K562 (cell line): ENCODE measurements around the gene TULP3. TPM values are rescaled to one million over a fixed set of nuclear protein-coding genes. Genes with fewer than 3 reads are reported as not detected.
A peak's percentile ranks its signal among the peaks of the same experiment; 100 is the strongest.

Experiments
- ATAC-seq: fragments of 200-7000 bp; cut with Tn5 transposase; 3 replicates; pipeline ENCODE4 v1.9.1; 2020; ENCODE audit warnings: moderate library complexity
- BruUV-seq: library from RNA; stranded (reverse); fragments of 400-500 nt; replicated peaks from 2 replicates; lab custom pipeline; 2021; lab: Mats Ljungman, UMichigan
- CTCF ChIA-PET: fragments of 300-600 bp; formaldehyde crosslinking; extraction: SDS; loops from one replicate; lab custom pipeline; 2021; ENCODE audit warnings: low intra/inter-chr PET ratio; lab: Yijun Ruan, JAX
- POLR2A ChIA-PET: fragments of 300-600, 350-650 bp; sonication (Branson Sonifier 250); formaldehyde crosslinking; extraction: SDS; loops from one replicate; lab custom pipeline; 2021; ENCODE audit warnings: antibody characterized with exemption, inconsistent platforms; lab: Yijun Ruan, JAX
- DNase-seq, 4 experiments: peaks; one replicate each; pipeline versions ENCODE4 v3.0.0 to v3.0.0-alpha.2; 2011 to 2018; ENCODE audit warnings: low spot score in 3 of 4, mixed read lengths in 3 of 4; ENCODE audit errors: extremely low read depth in 1 of 4
- FAIRE-seq: peaks from 2 replicates; lab custom pipeline; 2011; peaks lifted over from hg19 to GRCh38; lab: Jason Lieb, UNC
- H2AFZ ChIP-seq: 2 replicates; pipeline ENCODE4 v1.6.0; 2011; ENCODE audit warnings: low read depth, low read length, control low read depth, inconsistent platforms
- H3K27ac ChIP-seq: fragments of 200-600 bp; 3 replicates; pipeline ENCODE4 v1.8.0; 2011; ENCODE audit warnings: low read depth, mild to moderate bottlenecking, control low read depth, inconsistent platforms, low read length, moderate library complexity, mixed read lengths; ENCODE audit errors: extremely low read depth
- H3K27me3 ChIP-seq, 2 experiments: fragments of 300-600 bp in 1 of 2; 2 replicates in 1 of 2; 3 replicates in 1 of 2; pipeline versions ENCODE4 v1.6.0 to v1.8.0; 2011; ENCODE audit warnings: inconsistent platforms in 2 of 2, low read length in 2 of 2, mild to moderate bottlenecking in 1 of 2, mixed read lengths in 1 of 2, moderate library complexity in 1 of 2; ENCODE audit not compliant: control insufficient read depth in 2 of 2, insufficient read depth in 2 of 2
- H3K36me3 ChIP-seq: fragments of 300-600 bp; 3 replicates; pipeline ENCODE4 v1.8.0; 2011; ENCODE audit warnings: mild to moderate bottlenecking, low read length, inconsistent platforms; ENCODE audit not compliant: control insufficient read depth, insufficient read depth
- H3K4me1 ChIP-seq, 2 experiments: fragments of 200-600 bp in 1 of 2; replicated peaks in 1 of 2; 2 replicates in 1 of 2; 3 replicates in 1 of 2; pipeline versions ENCODE4 v1.5.1 to v1.8.0; 2011; ENCODE audit warnings: inconsistent platforms in 2 of 2, low read length in 2 of 2, mild to moderate bottlenecking in 1 of 2, mixed read lengths in 1 of 2, moderate library complexity in 1 of 2; ENCODE audit not compliant: control insufficient read depth in 2 of 2, insufficient read depth in 2 of 2
- H3K4me2 ChIP-seq: 2 replicates; pipeline ENCODE4 v1.6.1; 2011; ENCODE audit warnings: low read length, control low read depth, inconsistent platforms, mixed read lengths; ENCODE audit not compliant: insufficient read depth
- H3K4me3 ChIP-seq: fragments of 200-600 bp; sonication (generic), shearing (Covaris generic); 2 replicates; pipeline ENCODE4 v1.5.1; 2016; ENCODE audit warnings: control low read depth, inconsistent platforms
- H3K79me2 ChIP-seq: fragments of 200-600 bp; 3 replicates; pipeline ENCODE4 v1.8.0; 2011; ENCODE audit warnings: low read length, inconsistent platforms; ENCODE audit not compliant: control insufficient read depth, insufficient read depth
- H3K9ac ChIP-seq, 2 experiments: 2 replicates each; pipeline versions ENCODE4 v1.6.0 to v1.6.1; 2011; ENCODE audit warnings: low read depth in 2 of 2, low read length in 2 of 2, control low read depth in 1 of 2, inconsistent platforms in 1 of 2, mild to moderate bottlenecking in 1 of 2, mixed read lengths in 1 of 2; ENCODE audit not compliant: insufficient read depth in 1 of 2
- H3K9me1 ChIP-seq: one replicate; pipeline ENCODE4 v1.6.0; 2011; ENCODE audit warnings: inconsistent platforms, mild to moderate bottlenecking, low read length, moderate library complexity; ENCODE audit not compliant: control insufficient read depth, insufficient read depth
- H3K9me3 ChIP-seq: replicated peaks from 2 replicates; pipeline ENCODE4 v1.5.1; 2011; ENCODE audit warnings: low read depth, low read length, inconsistent platforms; ENCODE audit not compliant: control insufficient read depth, insufficient read depth
- H4K20me1 ChIP-seq: replicated peaks from 2 replicates; pipeline ENCODE4 v1.6.1; 2011; ENCODE audit warnings: low read length, inconsistent platforms, mixed read lengths; ENCODE audit not compliant: control insufficient read depth, insufficient read depth
- ARID1B ChIP-seq: fragments of 450-650 bp; IDR thresholded peaks from 2 replicates; pipeline ENCODE4 v1.6.1; 2016; ENCODE audit warnings: antibody characterized with exemption, mild to moderate bottlenecking, inconsistent platforms
- CBFA2T3 ChIP-seq: fragments of 450-650 bp; IDR thresholded peaks from 2 replicates; pipeline ENCODE4 v1.6.1; 2017
- CC2D1A ChIP-seq: fragments of 450-650 bp; IDR thresholded peaks from 2 replicates; pipeline ENCODE4 v1.6.1; 2017; ENCODE audit warnings: mild to moderate bottlenecking
- CTBP1 ChIP-seq: fragments of 450-650 bp; IDR thresholded peaks from 2 replicates; pipeline ENCODE4 v1.6.1; 2016; ENCODE audit warnings: borderline replicate concordance
- FOXM1 ChIP-seq, 2 experiments: fragments of 450-650 bp in 1 of 2; sonication (generic) in 1 of 2; formaldehyde crosslinking in 1 of 2; IDR thresholded peaks; 2 replicates each; pipeline versions ENCODE4 v1.6.1 to v1.9.0; 2017 to 2022; ENCODE audit warnings: low read depth in 2 of 2, mild to moderate bottlenecking in 2 of 2, missing genetic modification reagents in 1 of 2, moderate library complexity in 1 of 2
- KAT8 ChIP-seq: fragments of 450-650 bp; IDR thresholded peaks from 2 replicates; pipeline ENCODE4 v1.6.1; 2016; ENCODE audit warnings: low read depth, mild to moderate bottlenecking
- NR4A1 ChIP-seq, 2 experiments: fragments of 250-450 bp in 1 of 2; fragments of 450-650 bp in 1 of 2; sonication (Bioruptor Pico) in 1 of 2; IDR thresholded peaks; 2 replicates each; pipeline versions ENCODE4 v1.4.0 to v1.6.1; 2016 to 2020; ENCODE audit warnings: mild to moderate bottlenecking in 2 of 2, missing compliant biosample characterization in 1 of 2, missing genetic modification characterization in 1 of 2, moderate library complexity in 1 of 2
- POLR2G ChIP-seq: fragments of 200-400 bp; formaldehyde crosslinking; IDR thresholded peaks from 2 replicates; pipeline ENCODE4 v1.6.1; 2017; ENCODE audit warnings: low read depth, mild to moderate bottlenecking, antibody characterized with exemption, low read length, moderate library complexity
- PTRF ChIP-seq: fragments of 450-650 bp; IDR thresholded peaks from 2 replicates; pipeline ENCODE4 v1.6.1; 2016; ENCODE audit warnings: mild to moderate bottlenecking, missing genetic modification characterization, missing compliant biosample characterization
- RBM15 ChIP-seq: fragments of 200-400 bp; formaldehyde crosslinking; IDR thresholded peaks from 2 replicates; pipeline ENCODE4 v1.6.1; 2018; ENCODE audit warnings: mild to moderate bottlenecking, low read length, moderate library complexity; ENCODE audit not compliant: insufficient read depth
- RBM22 ChIP-seq: fragments of 200-400 bp; formaldehyde crosslinking; IDR thresholded peaks from 2 replicates; pipeline ENCODE4 v1.6.1; 2018; ENCODE audit warnings: low read length, low read depth; ENCODE audit not compliant: poor library complexity, severe bottlenecking
- RUNX1 ChIP-seq: sonication (generic); IDR thresholded peaks from 2 replicates; pipeline ENCODE4 v1.6.1; 2016; ENCODE audit warnings: antibody characterized with exemption, low read depth
- STAT5A ChIP-seq: IDR thresholded peaks from 2 replicates; pipeline ENCODE4 v1.6.1; 2012; ENCODE audit warnings: low read length, inconsistent platforms, borderline replicate concordance
- TCF3 ChIP-seq: sonication (generic); formaldehyde crosslinking; IDR thresholded peaks from 2 replicates; pipeline ENCODE4 v1.4.0; 2020; ENCODE audit warnings: mild to moderate bottlenecking, missing genetic modification reagents
- U2AF2 ChIP-seq: fragments of 200-400 bp; formaldehyde crosslinking; optimal IDR thresholded peaks from 2 replicates; pipeline ENCODE3; 2017; ENCODE audit warnings: low read depth, mild to moderate bottlenecking, low read length
- ZNF436 ChIP-seq: fragments of 250-450, 450-650 bp; sonication (Bioruptor Pico); formaldehyde crosslinking; IDR thresholded peaks from 2 replicates; pipeline ENCODE4 v1.7.0; 2020; ENCODE audit warnings: mild to moderate bottlenecking
- ZNF699 ChIP-seq: fragments of 250-450 bp; sonication (Bioruptor Pico); IDR thresholded peaks from 2 replicates; pipeline ENCODE4 v1.8.0; 2021; ENCODE audit warnings: mild to moderate bottlenecking, moderate library complexity; ENCODE audit not compliant: insufficient replicate concordance
- WGBS: fragments of 100-300 bp; shearing (Covaris generic); methylation state at CpG from one replicate; pipeline ENCODE4 v1.1.6; 2016; ENCODE audit warnings: low coverage, mixed read lengths; ENCODE audit not compliant: insufficient coverage; ENCODE audit errors: missing lambda C conversion rate; 5-methylcytosine and 5-hydroxymethylcytosine counted together
- in situ Hi-C: fragments of 300-500 bp; cut with MboI; formaldehyde crosslinking; loops from 4 replicates; pipeline ENCODE4 v1.15.0; 2018; ENCODE audit warnings: inconsistent platforms, mixed read lengths
- intact Hi-C: fragments of 100-400 bp; cut with micrococcal nuclease; formaldehyde crosslinking; loops from 2 replicates; pipeline ENCODE4 v1.14.2; 2022
- polyA plus RNA-seq, 8 experiments: library from polyadenylated mRNA; depleted of rRNA in 4 of 8; stranded (reverse) in 5 of 8; unstranded in 3 of 8; fragments of >200 nt; fragmentation: Nextera tagmentation in 2 of 8; fragmentation: Illumina TruSeq in 1 of 8; extraction: Ambion mirVana in 2 of 8; extraction: Trizol in 1 of 8; gene quantifications; 2 replicates each; pipeline versions ENCODE4 v1.2.1 to v1.2.3, GENCODE V29; 2011 to 2014; ENCODE audit warnings: inconsistent platforms in 1 of 8, missing spikeins in 1 of 8
- total RNA-seq, 7 experiments: library from RNA; depleted of rRNA in 6 of 7; stranded (reverse); fragments of >200 nt in 6 of 7; fragmentation: Illumina TruSeq in 2 of 7; extraction: Trizol in 2 of 7; gene quantifications; 2 replicates each; pipeline versions ENCODE4 v1.2.1 to v1.2.3, GENCODE V29; 2011 to 2021; ENCODE audit warnings: low replicate concordance in 1 of 7
- TF ChIP-seq, protein P1 (sequence below): fragments of 250-450 bp; sonication (Bioruptor Pico); IDR thresholded peaks from 2 replicates; pipeline ENCODE4 v1.4.0; 2020; ENCODE audit warnings: mild to moderate bottlenecking, moderate library complexity, borderline replicate concordance
- TF ChIP-seq, protein P2 (sequence below): sonication (generic); formaldehyde crosslinking; IDR thresholded peaks from 2 replicates; pipeline ENCODE4 v1.8.1; 2022; ENCODE audit warnings: missing genetic modification reagents

Gene TULP3
- total and polyA plus RNA-seq, 9 of the 15 experiments (the other 6 are each of a cell fraction or from before 2014, with no cell fraction given): 3.6 to 13.3 (median 7.3) TPM

DNA sequence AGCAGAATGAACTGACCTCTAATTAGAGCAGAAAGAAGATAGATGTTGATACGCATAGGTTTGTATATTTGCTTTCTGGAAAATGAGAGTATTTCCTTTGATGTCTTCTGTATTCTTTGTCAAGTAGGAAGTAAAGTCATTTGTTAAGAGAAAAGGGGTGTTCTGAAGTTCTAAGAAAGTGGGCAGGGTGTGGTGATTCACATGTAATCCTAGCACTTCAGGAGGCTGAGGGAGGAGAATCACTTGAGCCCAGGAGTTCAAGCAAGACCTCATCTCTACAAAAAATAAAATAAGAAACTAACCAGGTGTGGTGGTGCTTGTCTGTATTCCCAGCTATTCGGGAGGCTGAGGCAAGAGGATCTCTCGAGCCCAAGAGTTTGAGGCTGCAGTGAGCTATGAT is 10.8 kb upstream of the TULP3 start:
- POLR2A ChIA-PET: interaction anchor here (2.3 kb wide), 1 partner anchor 11 kb away, joined by 13 read pairs; the partner anchor contains the start of gene TULP3
- Histone ChIP-seq H3K9me1 (no peaks in the 10 kb centered on the region), H3K4me2 (no peak overlapping the region), H3K27ac (no peak overlapping the region), H3K4me1 (peaks cover 7 to 12% of the 10 kb centered on the region in 2 experiments; a peak in 4 of 5 replicates), H3K79me2 (peaks cover 51% of the 10 kb centered on the region), H3K9ac (no peak overlapping the region), H3K27me3 (no peaks in the 10 kb centered on the region), H2AFZ (no peak overlapping the region), H4K20me1 (no peaks in the 10 kb centered on the region), H3K9me3 (no peaks in the 10 kb centered on the region), H3K36me3 (peaks cover 2% of the 10 kb centered on the region; the same call in 2 of the 3 replicates), H3K4me3 (no peak overlapping the region)
- intact Hi-C loops: no loop called here
- DNase-seq: peak in 1 of 4 experiments; percentile 47
- CTCF ChIA-PET: no interaction called here
- in situ Hi-C loops: loop anchor here (10.0 kb wide), 1 partner anchor 155 kb away; no protein-coding TSS in a partner anchor
- no peak for FAIRE-seq
- WGBS: 62% methylated on average over 3 of the region's 3 CpGs
- ATAC-seq: no peak
- BruUV-seq: no TSS peak
- TF ChIP-seq TCF3: 0 out of 2 replicates have a peak, but pooled peaks have one; percentile 25
- no peak for TF ChIP-seq CTBP1
- 0 out of 2 replicates have a peak, but pooled peaks have one; percentile 19 for TF ChIP-seq CBFA2T3
- TF ChIP-seq ZNF699 (CRISPR knock-in tag): no peak
- no peak for TF ChIP-seq PTRF (tag)
- TF ChIP-seq NR4A1 (CRISPR knock-in tag; IDR thresholded peaks at IDR 0.05): no peak
- TF ChIP-seq NR4A1 (tag; IDR thresholded peaks at IDR 0.05): no peak
- TF ChIP-seq, protein P1, sequence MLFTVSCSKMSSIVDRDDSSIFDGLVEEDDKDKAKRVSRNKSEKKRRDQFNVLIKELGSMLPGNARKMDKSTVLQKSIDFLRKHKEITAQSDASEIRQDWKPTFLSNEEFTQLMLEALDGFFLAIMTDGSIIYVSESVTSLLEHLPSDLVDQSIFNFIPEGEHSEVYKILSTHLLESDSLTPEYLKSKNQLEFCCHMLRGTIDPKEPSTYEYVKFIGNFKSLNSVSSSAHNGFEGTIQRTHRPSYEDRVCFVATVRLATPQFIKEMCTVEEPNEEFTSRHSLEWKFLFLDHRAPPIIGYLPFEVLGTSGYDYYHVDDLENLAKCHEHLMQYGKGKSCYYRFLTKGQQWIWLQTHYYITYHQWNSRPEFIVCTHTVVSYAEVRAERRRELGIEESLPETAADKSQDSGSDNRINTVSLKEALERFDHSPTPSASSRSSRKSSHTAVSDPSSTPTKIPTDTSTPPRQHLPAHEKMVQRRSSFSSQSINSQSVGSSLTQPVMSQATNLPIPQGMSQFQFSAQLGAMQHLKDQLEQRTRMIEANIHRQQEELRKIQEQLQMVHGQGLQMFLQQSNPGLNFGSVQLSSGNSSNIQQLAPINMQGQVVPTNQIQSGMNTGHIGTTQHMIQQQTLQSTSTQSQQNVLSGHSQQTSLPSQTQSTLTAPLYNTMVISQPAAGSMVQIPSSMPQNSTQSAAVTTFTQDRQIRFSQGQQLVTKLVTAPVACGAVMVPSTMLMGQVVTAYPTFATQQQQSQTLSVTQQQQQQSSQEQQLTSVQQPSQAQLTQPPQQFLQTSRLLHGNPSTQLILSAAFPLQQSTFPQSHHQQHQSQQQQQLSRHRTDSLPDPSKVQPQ: no peak
- no peak for TF ChIP-seq RBM22
- TF ChIP-seq, protein P2, sequence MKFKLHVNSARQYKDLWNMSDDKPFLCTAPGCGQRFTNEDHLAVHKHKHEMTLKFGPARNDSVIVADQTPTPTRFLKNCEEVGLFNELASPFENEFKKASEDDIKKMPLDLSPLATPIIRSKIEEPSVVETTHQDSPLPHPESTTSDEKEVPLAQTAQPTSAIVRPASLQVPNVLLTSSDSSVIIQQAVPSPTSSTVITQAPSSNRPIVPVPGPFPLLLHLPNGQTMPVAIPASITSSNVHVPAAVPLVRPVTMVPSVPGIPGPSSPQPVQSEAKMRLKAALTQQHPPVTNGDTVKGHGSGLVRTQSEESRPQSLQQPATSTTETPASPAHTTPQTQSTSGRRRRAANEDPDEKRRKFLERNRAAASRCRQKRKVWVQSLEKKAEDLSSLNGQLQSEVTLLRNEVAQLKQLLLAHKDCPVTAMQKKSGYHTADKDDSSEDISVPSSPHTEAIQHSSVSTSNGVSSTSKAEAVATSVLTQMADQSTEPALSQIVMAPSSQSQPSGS (CRISPR knock-in tag): no peak
- no peak for TF ChIP-seq POLR2G
- TF ChIP-seq CC2D1A: no peak
- TF ChIP-seq ZNF436 (CRISPR knock-in tag): no peak
- peak; percentile 37; the same call in 1 of the 2 replicates for TF ChIP-seq STAT5A
- peak; percentile 16; the same call in 1 of the 2 replicates for TF ChIP-seq ARID1B
- TF ChIP-seq RUNX1: no peak
- no peak for TF ChIP-seq RBM15
- TF ChIP-seq KAT8: no peak
- TF ChIP-seq FOXM1 (IDR thresholded peaks at IDR 0.05; ENCODE audit: low read depth): no peak
- no peak for TF ChIP-seq FOXM1 (CRISPR knock-in tag; IDR thresholded peaks at IDR 0.05; ENCODE audit: low read depth)
- no peak for TF ChIP-seq U2AF2
